ENCODE measurements around the gene MTRF1L.

The MTRF1L gene

DNA sequence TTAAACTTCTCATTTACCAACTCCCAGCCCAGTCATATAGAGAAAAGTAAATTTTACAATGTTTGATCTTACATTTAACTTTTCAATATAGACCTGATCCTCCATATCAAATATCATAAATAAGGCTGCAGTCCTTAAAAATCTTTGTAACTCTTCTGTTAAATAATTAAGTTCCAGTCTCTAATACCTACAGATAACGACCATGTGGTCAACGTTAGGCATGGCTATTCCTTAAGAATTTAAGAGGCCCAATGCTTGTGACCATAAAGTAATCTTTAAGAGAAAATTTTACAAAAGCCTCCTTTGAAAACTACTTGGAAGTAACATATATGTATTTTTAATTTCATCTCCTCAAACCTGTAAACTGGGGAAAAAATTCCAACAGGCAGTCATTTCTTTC lies 21.3 kb downstream of the MTRF1L start:
- H3K9me3 ChIP-seq (ENCODE audit: control insufficient read depth, insufficient read depth, low read length): no peaks in the 10 kb centered on the region
- H4K20me1 ChIP-seq (ENCODE audit: control insufficient read depth, insufficient read depth, low read depth, low read length): peaks cover 44% of the 10 kb centered on the region
- 0 out of 2 replicates have a peak, but pooled peaks cover 3% of the 10 kb centered on the region for H3F3A ChIP-seq (ENCODE audit: control insufficient read depth, insufficient read depth)
- H3K36me3 ChIP-seq (ENCODE audit: control insufficient read depth, low read length): peaks cover 89% of the 10 kb centered on the region
- no peaks in the 10 kb centered on the region for H3K9me2 ChIP-seq (replicated peaks; ENCODE audit: control insufficient read depth, low read length)
- H3K27ac ChIP-seq (ENCODE audit: low read depth, low read length): no peak overlapping the region
- H3K4me2 ChIP-seq (ENCODE audit: low read length): peak overlapping the region; percentile 78
- H3K4me3 ChIP-seq (ENCODE audit: low read length): peak overlapping the region; percentile 81
- no peaks in the 10 kb centered on the region for H3K27me3 ChIP-seq (ENCODE audit: control insufficient read depth, low read length)
- H3K79me2 ChIP-seq (ENCODE audit: control insufficient read depth, low read length): peaks cover 94% of the 10 kb centered on the region
- H3K4me1 ChIP-seq (ENCODE audit: control insufficient read depth, low read length): peaks cover 52% of the 10 kb centered on the region
- TF ChIP-seq EZH2phosphoT487 (IDR thresholded peaks at IDR 0.05; ENCODE audit: borderline replicate concordance, low read length): no peak
- TF ChIP-seq, protein P1, sequence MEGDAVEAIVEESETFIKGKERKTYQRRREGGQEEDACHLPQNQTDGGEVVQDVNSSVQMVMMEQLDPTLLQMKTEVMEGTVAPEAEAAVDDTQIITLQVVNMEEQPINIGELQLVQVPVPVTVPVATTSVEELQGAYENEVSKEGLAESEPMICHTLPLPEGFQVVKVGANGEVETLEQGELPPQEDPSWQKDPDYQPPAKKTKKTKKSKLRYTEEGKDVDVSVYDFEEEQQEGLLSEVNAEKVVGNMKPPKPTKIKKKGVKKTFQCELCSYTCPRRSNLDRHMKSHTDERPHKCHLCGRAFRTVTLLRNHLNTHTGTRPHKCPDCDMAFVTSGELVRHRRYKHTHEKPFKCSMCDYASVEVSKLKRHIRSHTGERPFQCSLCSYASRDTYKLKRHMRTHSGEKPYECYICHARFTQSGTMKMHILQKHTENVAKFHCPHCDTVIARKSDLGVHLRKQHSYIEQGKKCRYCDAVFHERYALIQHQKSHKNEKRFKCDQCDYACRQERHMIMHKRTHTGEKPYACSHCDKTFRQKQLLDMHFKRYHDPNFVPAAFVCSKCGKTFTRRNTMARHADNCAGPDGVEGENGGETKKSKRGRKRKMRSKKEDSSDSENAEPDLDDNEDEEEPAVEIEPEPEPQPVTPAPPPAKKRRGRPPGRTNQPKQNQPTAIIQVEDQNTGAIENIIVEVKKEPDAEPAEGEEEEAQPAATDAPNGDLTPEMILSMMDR (IDR thresholded peaks at IDR 0.05; ENCODE audit: low read depth, low read length, poor library complexity, severe bottlenecking): no peak

DNA sequence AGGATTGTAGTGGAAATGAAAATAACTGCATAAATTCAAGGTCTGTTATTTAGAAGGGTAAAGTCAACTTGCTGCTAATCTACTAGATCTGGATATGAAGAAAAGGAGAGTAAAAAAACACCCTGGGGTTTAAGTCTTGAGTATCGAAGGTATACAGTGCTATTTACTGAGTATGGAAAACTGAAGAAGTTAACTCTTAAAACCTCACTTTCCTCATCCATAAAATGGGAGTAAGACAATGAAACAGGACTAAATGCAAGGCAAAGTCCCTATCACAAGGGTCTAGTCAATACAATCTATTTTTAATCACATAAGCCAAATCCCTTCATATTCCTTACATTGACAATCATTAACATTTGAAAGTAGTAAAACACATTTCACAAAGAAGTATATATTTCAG lies 21.9 kb downstream of the MTRF1L start:
- Histone ChIP-seq H3K4me3 (ENCODE audit: low read length) (peak overlapping the region; percentile 81), H3K4me2 (ENCODE audit: low read length) (peak overlapping the region; percentile 78), H4K20me1 (ENCODE audit: control insufficient read depth, insufficient read depth, low read depth, low read length) (peaks cover 46% of the 10 kb centered on the region), H3K9me2 (replicated peaks; ENCODE audit: control insufficient read depth, low read length) (no peaks in the 10 kb centered on the region), H3K4me1 (ENCODE audit: control insufficient read depth, low read length) (peaks cover 46% of the 10 kb centered on the region), H3K27ac (ENCODE audit: low read depth, low read length) (no peak overlapping the region), H3K9me3 (ENCODE audit: control insufficient read depth, insufficient read depth, low read length) (no peaks in the 10 kb centered on the region), H3K79me2 (ENCODE audit: control insufficient read depth, low read length) (peaks cover 94% of the 10 kb centered on the region), H3F3A (ENCODE audit: control insufficient read depth, insufficient read depth) (0 out of 2 replicates have a peak, but pooled peaks cover 8% of the 10 kb centered on the region), H3K36me3 (ENCODE audit: control insufficient read depth, low read length) (peaks cover 89% of the 10 kb centered on the region), H3K27me3 (ENCODE audit: control insufficient read depth, low read length) (no peaks in the 10 kb centered on the region)
- TF ChIP-seq, protein P1 (IDR thresholded peaks at IDR 0.05; ENCODE audit: low read depth, low read length, poor library complexity, severe bottlenecking): no peak
- no peak for TF ChIP-seq EZH2phosphoT487 (IDR thresholded peaks at IDR 0.05; ENCODE audit: borderline replicate concordance, low read length)

DNA sequence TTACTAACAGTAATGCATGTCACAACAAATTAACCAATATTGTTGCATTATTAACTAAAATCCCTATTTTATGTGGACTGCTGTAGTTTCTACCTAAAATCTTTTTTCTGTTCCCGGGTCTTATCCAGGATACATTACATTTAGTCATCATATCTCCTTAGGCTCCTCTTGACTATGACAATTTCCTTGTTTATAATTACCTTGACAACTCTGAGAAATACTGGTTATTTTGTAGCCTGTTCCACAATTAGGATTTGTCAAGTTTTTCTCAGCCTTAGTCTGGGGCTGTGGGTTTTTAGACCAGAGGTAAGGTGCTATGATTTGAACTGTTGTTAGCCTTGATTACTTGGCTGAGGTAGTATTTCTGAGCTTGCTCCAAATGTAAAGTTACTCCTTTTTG lies 23.4 kb downstream of the MTRF1L start:
- Histone ChIP-seq H3K4me3 (ENCODE audit: low read length) (peak overlapping the region; percentile 81), H4K20me1 (ENCODE audit: control insufficient read depth, insufficient read depth, low read depth, low read length) (peaks cover 49% of the 10 kb centered on the region), H3K4me2 (ENCODE audit: low read length) (peak overlapping the region; percentile 78), H3K79me2 (ENCODE audit: control insufficient read depth, low read length) (peaks cover 94% of the 10 kb centered on the region), H3F3A (ENCODE audit: control insufficient read depth, insufficient read depth) (peaks cover 19% of the 10 kb centered on the region), H3K27ac (ENCODE audit: low read depth, low read length) (no peak overlapping the region), H3K9me2 (replicated peaks; ENCODE audit: control insufficient read depth, low read length) (no peaks in the 10 kb centered on the region), H3K36me3 (ENCODE audit: control insufficient read depth, low read length) (peaks cover 90% of the 10 kb centered on the region), H3K27me3 (ENCODE audit: control insufficient read depth, low read length) (no peaks in the 10 kb centered on the region), H3K9me3 (ENCODE audit: control insufficient read depth, insufficient read depth, low read length) (no peaks in the 10 kb centered on the region), H3K4me1 (ENCODE audit: control insufficient read depth, low read length) (peaks cover 44% of the 10 kb centered on the region)
- no peak for TF ChIP-seq EZH2phosphoT487 (IDR thresholded peaks at IDR 0.05; ENCODE audit: borderline replicate concordance, low read length)
- TF ChIP-seq, protein P1 (IDR thresholded peaks at IDR 0.05; ENCODE audit: low read depth, low read length, poor library complexity, severe bottlenecking): no peak

Measured in DOHH2 (cell line).